Measurements from ENCODE around the gene PLD4.
A peak's percentile ranks its signal among the peaks of the same experiment; 100 is the strongest.

The PLD4 gene

DNA sequence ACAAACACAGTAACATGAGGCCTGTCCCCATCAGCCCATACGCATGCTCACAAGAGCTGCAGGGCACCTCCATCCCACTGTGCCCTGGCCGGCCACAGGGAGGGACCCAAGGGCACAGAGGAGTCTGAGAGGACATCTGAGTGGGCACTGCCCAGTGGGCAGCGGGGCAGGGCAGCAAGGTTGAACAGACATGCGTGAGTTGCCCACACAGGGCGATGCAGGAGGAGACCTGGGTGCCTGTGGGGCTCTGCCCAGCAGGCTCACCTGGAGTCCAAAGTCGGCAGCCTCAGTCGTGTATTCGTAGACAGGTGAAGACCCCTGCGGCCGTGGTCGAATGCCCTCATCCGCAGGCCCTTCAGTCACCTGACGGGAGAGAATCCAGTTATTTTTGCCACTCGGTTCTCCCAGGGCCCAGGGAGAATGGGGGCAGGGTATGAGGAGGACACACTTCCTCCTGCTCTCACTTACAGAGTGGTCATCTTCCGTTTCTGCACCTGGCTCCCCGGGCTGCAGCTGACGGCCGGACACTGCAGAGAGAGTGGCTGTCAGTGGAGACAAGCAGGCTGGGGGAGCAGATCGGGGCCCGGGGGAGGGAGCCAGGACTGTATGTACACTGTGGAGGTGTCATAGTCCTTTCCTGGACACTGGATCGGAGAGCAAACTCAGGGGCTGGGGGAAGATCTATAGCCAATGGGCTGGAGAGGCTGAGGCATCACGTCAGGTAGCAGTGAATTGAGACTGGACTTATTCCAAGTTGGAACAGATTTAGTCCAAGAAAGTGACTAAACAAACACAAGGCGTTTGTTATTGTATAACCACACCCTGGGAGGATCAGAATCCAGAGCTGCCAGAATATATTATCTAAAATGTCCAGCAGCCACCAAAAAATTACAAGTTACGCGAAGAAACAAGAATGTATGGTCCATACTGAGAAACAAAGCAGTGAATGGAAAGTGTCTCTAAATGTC, 32.8 kb downstream of the PLD4 start:
- DNase-seq, result no peak

DNA sequence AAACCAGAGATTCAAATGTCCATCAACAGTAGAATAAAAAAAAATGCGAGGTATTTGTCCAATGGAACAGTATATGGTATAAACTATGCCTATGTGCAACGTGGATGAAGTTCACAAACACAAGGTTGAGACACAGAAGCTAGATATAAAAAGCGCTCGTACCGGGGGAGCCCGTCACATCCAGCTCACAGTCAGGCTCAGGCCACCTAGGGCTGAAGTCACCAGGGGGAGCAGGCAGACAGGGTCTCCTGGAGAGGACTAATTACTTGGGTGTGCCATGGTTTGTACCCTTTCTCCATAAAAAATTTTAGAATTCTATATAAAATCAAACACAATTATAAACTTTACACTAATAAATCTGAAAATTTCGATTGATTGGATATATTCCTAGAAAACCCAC, 39.9 kb downstream of the PLD4 start:
- DNase-seq, result no peak

DNA sequence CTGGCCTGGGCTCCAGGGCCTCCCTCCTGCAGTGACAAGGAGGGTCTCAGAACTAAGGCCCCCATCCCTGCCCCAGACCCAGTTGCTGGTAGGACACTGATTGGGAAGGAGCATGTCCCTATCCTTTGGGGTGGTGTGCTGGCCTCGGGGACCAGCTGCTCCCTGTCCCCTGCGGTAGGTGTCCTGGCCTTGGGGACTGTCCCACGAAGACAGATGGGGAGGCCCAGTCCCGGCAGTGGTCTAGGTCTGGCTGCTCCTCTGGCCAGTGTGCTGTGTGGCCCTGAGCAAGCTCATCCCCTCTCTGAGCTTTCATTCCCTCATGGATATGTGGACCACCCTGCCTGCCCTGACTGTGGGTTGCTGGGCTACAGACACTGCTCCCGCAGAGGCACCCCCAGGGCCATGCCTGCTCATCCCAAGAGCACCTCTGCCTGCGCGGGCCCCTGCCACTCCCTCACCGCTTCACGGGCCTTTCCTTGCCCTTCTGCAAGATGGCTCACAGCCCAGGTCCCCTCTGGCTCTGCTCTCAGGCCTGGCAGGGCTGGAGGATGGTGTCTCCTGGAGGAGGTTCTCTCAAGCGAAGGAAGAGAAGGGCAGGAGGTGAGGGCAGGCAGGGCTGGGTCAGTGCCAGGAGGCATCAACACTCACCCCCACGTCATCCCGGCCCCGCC, 41.0 kb downstream of the PLD4 start:
- no peak for DNase-seq

DNA sequence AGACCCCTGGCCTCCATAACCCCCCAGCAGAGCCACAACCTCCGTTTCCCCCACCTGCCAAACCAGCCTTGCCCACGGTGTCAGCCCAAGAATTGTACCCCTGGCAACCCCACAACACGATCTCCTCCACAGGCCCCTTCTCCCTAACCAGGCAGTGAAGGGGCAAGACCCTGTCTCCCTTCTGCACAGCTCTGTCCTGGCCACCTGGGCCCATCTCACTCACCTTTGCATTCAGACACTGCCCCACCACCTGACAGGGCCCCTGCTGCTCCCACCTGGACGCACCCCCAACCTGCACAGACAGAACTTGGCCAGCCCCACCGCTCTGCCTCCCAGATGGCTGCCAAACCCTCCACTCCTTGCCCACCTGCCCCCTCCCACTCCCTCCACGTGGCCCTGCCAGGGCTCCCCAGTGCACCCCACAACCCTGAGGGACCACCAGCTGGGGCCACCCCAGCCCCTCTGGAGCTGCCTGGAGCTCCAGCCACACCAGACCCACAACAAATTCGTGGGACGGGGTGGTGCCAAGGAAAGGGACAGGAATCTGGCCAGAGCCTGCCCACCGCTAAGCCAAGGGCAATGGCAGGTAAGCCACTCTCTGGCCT, 41.7 kb downstream of the PLD4 start:
- no peak for DNase-seq

DNA sequence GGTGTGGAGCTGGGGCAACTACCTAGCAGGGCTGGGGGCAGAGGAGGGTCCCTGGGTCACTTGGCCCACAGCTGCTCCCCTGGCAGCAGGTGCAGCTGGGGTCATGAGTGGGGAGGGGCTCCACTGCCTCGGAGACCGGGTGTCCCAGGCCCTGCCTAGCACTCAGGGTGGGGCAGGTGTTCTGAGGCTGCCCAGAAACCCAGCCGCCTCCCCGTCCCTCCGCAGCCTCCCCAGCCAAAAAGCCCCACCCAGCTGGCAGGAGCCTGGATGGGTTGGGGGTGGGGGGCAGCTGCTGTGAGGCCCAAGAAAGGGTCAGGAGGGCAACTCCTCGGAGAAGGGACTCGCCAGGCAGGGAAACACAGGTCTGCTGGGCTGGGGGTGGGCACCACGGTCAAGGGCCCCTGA, 42.3 kb downstream of the PLD4 start:
- DNase-seq, result no peak

DNA sequence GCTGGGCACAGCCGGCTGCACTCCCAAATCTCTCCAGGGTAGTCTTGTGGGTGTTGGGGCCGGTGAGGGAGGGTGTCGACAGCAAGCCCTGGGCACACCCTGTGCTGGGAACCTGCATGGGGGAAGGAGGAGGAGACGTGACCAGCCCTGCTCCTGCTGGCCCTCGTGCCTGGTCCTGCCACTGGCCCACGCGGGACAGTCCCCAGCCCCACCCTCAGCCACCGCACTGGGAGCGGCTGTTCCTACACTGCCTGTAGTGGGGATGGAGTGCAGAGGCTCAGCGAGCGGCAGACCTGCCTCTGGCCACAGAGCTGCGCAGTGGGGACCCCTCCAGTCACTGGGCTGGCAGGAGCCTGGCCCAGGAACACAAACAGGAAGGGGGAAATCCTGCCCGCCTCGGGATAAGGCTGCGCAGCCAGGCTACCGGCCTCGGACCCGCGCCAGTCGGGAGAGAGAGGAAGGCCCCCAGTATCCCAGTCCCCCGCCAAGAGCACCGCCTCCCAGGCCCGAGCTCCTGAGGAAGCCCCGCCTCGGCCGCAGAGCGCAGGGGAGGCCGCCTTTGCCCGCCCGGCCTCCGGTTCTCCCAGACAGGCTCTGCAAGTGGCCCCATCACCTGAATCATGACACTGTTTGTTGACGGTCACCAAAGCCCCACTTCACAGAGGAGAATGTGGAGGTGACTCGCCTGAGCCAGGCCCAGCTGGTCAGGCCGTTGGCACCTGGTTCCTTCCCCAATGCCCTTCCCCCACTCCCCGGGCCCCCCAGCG, 42.9 kb downstream of the PLD4 start:
- DNase-seq, result peak; percentile 68

DNA sequence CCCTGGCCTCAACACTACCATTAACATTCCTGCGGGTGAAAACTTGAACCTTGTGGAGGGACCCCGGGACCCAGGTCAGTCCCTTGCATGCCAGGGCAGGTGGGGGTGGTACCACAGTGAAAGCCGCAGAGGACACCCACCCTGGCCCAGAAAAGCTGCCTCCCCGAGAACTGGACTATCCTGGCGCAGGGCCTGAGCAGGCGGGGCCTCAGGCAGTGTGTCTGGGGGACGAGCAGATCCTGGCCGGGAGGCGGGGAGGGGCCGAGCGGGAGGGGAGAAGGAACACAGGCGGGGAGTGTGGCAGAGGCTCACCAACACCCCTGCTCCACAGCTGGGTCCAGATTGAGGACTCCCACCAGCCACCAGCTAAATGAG, 43.5 kb downstream of the PLD4 start:
- DNase-seq, result peak; percentile 84

DNA sequence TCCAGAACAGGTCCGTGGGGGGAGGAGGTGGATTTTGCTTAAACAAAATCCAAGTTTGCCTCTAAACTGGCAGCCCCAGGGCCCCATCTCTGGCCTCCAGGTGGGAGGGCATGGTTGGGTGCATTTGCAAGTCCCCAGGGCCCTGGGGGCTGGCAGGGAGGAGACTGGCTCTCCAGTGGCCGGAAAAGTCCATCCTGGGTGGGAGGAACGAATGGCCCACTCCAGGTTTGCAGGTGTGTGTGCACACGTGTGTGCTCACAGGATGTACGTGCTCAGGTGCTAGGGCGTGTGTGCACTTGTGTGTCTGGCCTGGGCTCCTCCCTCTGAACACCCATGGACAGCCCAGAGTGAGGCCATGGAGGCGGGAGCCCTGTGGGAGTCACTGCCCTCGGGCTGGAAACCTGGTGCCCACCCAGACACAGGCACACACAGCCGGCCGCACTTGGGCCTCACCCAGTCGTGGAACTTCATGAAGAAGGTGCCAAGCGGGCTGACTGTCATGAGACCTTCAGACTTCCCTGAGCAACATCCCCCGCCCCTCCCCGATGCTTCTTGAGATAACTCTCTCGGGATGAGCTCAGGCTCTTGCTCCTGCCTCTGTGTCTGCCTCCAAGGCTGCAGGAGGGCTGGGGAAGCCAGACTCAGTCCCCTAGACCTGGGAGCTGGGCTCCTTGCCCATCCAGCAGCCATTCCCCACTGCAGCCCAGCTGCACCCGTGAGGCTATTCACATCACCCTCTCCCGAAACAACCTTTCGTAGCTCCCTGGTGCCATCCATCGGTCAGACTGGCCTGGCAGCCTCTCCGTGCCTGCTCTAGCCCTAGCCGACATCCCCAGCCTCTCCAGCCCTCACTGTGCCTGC, 44.1 kb downstream of the PLD4 start:
- peak; percentile 59 for DNase-seq

DNA sequence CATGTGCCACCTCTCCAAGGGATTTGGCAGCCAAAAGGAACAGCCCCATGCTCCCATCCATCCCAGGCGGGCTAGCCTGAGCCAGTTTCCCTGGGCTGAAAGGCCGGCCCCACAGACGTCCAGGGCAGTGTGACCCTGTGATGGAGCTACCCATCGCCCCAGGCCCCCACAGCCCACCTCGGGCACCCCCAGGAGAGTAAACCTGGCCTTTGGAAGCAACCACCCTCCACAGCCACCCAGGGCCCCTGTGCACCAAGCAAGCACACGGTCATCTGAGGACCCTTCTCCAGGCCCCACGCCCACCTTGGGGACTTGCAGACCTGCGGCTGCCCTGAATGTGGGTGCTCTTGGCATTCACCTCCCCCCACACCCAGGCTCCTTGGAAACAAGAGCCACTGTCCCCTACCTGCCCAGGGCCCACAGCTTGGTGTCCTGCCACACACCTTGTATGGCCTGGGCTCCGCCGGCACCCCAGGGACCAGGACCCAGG, 45.1 kb downstream of the PLD4 start:
- DNase-seq, result no peak

DNA sequence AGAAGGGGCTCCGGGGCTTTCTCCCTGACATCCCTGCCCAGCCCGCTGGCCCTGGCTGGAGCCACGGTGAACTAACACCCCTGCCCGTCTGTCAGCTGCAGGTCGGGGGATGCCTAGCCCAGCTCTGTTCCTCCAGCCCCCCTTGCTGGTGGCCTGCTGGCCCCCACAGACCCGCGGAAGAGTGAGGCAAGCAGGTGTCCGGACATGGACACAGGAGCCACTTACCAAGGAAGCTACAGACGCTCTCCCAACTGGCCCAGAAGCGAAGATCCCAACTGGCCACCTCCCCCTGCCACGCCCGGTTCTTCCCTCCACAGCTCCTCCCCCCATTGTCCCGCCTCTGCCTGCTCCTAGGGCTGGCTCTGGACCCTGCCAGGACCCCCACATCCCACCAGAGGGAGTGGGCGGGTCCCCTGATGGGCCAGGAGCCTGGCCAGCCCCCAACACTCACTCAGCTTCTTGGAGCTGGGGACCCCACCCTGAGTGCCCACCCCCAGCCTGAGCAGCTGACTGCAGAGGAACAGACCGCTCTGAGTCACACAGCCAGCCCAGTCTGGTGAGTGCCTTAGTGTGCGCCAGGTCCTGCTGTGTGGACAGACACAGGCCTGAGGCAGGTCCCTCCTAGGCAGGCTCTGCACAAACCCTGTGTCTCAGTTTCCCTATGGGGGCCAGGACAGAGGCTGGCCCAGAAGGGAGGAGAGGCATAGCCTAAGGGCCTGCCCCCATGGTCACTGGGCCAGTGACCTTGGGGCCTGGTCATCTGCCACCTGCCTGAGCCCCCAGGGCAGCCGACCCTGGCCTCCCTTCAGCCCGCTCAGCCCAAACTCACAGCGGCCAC, 45.8 kb downstream of the PLD4 start:
- DNase-seq, result peak; percentile 76

DNA sequence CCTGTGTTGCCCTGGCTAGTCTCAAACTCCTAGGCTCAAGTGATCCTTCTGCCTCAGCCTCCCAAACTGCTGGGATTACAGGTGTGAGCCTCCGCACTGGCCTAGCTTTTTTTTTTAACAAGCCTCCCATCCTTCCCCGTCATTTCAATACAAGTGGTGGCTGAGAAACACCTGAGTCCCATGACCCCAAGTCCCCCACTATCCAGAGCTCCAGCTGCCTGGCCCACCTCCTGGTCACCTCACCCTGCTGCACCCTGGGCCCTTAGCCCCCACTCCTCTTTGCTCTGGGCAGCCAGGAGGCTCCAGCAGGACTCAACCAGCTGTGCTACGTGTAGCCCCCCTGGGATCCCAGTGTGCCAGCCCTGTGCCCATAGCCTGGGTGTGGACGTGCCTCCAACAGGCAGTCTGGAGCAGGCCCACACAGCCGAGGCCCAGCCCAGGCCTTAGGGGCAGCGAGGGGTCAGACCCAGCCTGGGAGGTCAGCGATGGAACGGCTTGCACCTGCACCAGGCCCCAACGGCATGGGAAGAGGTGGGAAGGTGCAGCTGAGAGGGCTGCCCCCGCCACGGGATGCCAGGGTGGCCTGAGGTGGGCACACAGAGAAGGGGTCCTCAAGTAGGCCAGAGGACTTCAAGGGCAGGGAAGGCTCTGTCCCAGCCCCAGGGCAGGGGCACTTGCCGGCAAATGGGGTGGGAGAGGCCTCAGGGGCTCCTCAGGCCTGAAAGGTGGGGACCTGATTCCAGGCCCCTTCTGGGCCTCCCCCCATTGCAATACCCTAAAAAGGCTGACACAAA, 47.0 kb downstream of the PLD4 start:
- no peak for DNase-seq

DNA sequence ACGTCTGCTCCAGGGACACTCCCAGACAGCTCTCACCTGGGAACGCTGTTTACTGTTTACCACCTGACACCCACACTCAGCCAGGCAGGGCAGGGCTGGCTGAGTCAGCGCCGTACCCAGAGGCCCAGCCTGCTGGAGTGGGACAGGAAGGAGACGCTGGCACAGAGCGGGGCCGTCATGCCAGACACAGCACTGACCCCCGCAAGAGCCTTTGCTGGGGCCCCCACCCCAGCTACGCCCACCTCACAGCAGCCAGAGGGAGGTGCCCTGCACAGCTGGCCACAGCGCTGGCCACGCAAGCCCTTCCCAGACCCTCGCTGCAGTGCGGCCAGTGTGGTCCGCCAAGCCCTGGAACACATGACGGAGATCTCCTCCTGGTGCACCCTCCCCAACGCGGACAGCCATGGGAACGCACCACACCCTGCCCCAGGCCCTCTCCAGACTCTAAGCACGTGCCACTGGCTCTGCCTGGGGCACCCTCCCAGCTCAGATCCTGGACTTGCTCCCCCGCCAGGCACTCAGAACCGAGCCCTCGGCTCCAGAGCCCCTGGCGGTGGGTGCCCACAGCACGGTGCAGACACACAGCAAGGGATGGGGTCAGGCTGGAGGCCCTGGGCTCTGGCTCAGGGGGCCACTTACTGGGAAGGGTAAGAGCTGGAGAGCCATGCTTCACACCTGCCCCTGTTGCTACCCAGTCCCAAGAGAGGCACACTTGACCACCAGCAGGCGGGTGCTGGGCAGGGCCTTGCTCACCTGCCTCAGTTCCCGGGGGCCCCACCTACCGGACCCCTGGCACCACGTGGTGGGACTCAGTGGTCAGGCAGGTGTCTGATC, 47.8 kb downstream of the PLD4 start:
- DNase-seq, result peak; percentile 77

DNA sequence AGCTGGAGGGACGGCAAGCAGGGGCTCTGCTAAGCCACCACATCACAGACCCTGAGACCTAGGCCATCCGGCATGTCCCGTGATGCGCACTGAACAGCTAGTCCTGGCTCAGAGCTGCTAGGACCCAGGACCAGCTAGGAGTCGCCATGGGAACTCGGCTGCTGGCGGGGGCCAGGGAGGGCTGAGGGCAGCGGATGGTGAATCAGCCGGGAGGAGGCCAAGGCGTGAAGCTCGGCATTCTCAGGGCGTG, 48.4 kb downstream of the PLD4 start:
- peak; percentile 99 for DNase-seq

DNA sequence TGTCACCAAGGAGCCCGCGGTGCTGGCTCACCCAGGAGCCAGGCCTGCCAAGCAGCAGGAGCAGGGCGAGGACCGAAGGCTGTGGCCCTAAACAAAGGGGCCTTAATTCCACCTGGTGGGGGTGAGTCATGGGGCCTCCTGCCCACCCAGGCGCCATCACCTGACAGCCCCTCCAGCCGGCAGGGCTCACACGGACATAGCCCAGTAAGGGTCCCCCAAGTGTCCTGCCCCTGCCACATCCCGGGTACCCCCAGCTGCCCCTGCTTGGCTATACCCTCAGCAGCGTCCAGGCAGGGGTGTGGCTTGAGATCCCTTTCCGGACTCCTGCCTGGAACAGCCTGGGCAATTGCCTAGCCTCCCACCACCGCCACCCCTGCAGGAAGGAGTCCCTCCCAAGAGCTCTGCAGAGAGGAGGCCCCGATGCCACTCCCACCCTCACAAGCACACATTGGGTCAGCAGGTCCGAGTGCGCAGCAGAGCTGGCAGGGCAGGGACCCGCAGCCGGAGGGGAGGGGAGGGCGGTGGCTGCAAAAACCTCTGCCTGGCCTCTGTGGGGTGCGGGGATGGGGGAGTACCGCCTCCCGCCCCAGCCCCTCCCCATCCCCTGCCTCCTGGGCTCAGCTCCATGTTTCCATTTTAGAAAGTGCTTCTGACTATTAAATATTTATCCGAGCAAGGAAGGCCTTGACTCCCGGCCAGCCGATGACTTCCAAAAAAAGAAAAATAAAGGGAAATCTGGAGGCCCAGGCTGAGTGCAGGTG, 48.9 kb downstream of the PLD4 start:
- DNase-seq, result peak; percentile 92

DNA sequence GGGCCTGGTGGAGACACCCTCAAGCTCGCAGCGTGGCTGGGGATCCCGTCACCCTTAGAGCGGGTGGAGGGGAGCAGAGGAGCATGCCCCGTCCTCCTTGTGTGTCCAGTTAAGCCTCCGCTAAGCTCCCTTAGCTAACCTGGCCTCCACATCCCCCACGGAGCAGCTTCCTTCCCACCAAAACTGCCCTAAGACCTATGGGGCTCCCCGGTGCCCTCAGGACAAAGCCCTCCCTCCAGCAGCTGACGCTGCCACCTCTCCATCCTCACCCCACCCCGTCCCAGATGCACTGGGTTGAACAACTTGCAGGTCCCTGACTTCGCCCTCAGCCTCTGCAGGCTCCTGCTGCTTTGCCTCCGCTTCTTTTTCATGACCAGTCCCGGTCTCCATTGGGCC, 49.5 kb downstream of the PLD4 start:
- no peak for DNase-seq

DNA sequence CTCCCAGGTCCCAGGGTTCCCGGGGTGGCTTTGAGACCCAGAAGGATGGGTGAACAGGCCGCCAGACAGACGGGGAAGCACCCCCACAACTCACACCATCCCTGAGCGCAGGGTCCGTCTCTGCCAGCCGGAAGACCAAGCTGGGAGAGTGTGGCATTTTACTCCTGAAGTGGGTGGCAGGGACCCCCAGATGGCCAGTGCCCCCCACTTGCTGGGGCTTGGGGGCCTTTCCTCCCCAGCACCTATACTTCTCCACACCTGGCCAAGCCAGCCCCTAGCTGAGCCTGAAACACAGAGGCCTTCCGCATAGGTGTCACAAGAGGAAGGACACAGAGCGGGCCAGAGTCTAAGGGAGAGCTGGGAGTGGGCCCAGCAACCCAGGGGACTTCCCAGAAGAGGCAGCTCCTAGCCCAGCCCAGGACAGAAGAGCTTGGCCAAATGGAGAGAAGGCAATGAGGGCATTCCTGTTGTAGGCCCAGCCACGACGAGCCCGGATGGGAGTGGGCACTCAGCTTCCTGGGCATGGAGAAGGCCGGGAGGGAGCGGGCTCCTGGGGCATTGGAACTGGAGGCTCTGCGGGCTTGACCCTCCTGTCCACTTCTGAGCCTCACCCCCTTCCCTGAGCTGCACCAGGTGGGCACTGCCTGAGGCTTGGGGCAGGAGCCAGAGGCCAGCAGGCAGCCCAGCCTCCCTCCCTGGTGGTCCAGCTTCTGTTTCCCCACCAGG, 50.1 kb downstream of the PLD4 start:
- DNase-seq, result no peak

DNA sequence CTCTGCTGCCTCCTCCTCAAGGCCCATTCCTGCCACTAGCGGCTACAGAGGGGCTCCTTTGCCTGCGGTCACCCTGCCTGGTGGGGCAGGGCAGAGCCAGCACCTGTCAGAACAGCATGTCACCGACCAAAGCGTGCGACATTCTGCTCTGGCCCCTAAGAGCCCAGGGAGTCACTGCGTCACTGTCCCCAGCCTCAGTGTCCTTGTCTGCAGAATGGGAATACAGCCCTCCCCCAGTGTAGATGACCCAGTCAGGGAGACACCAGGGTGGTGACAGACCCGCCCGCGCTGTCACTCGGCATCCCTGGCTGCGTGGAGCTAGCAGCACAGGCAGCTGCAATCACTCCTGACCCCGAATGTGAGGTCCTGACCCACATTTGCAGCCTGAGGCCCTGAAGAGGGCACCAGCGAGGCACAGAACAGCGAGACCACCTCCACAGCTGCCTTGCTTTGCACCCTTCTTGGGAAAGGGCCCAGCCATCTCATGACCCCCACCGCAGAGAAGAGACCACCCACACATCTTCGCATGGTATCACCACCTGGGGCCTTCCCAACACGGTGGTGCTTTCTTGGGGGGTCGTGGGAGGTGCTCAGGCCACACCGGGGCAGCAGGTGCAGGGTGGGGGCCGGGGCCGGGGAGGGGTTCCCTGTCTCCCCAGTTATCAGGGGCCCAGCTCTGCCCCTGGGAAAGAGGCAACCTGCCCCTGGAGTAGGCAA, 51.0 kb downstream of the PLD4 start:
- no peak for DNase-seq

All from NCI-H226 (cell line).